Hindlimb muscle (tissue), 1 donor: ENCODE measurements around the gene CNIH3. TPM values are rescaled to one million over a fixed set of nuclear protein-coding genes. Genes with fewer than 3 reads are reported as not detected.

Source experiments
- DNase-seq: peaks from one replicate; pipeline ENCODE4 v3.0.0-alpha.2; 2013
- polyA plus RNA-seq: library from polyadenylated mRNA; unstranded; fragments of 120-200 nt; gene quantifications from one replicate; pipeline ENCODE4 v1.2.1, GENCODE V29; 2013; ENCODE audit not compliant: insufficient read length

The CNIH3 gene
- polyA plus RNA-seq, 1 donor, result 1.2 TPM

DNA sequence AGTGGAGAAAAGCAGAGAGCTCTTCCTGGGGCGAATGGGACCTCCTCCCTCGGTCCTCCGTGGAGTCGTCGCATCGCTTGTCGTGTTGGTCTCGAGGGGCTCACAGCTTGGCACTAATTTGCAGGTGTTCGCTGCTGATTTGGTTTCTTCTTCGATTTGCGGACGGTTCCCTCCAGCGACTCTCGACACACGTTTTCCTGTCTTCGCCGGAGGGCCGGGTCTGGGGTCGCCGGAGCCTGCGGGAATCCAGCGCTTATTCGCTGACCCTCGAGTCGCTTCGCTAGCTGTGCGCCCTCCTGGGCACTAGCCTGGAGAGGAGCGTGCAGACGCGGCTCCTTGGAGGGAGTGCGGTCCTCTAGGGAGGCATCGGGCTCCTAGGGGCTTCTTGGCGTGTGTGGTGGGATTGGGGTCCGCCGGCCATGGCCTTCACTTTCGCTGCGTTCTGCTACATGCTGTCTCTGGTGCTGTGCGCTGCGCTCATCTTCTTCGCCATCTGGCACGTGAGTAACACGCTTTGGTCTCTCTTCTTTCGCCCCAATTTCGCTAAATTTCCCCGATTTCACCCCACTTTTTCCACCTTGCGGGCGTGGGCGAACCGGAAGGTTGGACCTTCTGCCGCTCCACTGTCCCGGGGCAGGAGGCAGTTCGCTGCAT is 766 bp downstream of the CNIH3 start:
- no peak for DNase-seq

- no peak for DNase-seq
These were observed 1.6 kb downstream of the CNIH3 start for GRCh38 chr1:224617410-224618355.

- DNase-seq, result no peak
These were observed 3.1 kb downstream of the CNIH3 start for GRCh38 chr1:224619209-224619608.

DNA sequence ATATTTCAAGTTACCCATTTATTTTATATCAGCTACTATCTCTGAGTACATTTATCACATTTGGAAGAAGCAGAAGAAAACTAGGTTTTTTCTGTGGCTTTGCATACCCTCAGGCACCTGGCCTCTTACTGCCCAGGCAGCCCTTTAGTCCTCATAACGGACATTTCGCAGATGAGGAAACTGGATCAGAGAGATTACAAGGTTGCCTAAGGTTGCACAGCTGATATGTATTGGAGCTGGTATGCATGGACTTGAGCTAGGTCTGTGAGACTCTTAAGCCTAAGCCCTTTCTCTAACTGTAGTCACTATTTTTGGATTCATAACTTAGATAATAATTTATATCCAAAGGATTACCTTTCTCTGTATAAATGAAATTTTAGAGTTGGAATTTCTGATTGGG is 4.0 kb downstream of the CNIH3 start:
- no peak for DNase-seq

GRCh38 chr1:224621813-224622682 is 5.9 kb downstream of the CNIH3 start:
- DNase-seq, result no peak

DNA sequence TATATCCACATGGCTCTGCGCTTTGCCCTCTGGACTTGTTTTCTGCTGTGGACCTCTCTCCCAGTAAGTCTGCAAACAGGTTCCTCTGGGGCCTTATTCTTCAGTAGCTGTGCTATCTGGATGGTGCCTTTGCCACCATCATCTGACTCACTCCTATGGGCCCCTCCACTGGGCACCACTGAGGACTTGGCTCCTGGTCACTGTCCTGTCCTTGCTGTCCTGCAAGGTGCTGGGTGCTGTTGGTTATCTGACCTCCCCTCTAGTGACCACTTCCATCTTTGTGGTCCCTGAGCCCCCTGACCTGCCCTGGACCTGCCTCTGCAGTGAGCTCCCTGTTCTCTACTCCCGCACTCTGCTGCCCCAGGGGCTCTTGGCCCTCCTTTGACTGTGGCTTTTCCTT is 6.7 kb downstream of the CNIH3 start:
- no peak for DNase-seq

DNA sequence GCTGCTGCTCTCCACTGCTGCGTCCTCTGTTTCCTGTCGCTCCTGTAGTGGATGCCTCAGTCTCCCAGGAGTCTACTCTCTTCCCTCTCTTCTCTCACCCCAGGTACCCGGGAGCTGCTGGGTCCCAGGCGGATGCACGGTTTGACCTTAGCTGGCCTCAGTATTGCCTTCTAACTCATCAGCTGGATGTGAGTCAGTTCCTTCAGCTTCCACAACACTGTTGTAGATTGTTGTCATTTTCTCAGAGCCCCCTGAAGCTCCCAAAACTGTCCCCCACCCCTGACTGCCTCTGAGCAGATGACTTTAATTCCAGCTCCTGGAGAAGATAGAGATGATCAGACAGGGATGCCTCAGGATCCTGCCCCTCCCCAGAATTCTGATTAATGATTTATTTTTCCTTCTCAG is 7.2 kb downstream of the CNIH3 start:
- no peak for DNase-seq

DNA sequence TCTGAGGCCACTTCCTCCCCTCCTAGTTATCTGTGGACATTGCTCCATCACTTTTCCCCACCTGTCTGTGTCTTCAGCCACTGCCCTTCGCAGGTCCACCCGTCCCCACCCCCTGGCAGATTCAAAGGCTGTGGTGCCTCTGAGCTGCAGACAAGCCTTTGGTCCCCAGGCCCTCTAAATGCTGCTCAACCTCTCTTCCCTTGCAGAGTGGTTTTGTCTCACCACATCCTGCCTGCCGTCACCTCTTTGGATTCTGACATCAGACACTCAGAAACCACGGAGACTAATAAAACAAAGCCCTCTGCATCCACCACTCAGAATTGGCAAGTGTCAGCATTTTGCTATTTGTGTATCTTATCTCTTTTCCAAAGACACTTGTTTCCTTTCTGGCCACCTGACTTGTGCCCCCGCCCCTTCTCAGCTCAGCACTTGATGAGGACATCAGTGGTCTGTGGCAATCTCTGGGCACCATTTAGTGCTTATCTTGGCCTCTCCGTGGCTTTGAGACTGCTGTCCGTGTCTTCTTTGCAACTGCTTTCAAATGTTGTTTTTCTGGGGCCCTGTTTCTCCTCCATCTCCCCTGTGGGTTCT is 7.7 kb downstream of the CNIH3 start:
- DNase-seq, result no peak

DNA sequence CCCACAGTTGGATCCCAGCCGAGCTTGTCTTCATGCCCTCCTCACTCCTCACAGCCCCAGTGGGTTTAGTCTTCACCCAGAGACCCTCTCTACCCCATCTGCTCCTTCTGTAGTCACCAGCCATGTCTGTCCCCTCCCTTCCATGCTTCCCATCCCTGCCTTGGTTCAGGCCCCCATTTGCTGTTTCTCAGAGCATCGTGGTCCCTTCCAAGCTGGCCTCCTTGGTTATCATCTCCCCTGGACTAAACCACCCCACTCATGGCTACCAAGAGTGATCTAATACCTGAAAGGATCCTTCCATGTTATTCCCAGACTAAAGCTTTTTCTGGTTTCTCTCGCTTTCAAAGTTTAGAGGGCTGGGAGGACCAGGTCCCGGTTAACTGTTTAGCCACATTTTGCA is 8.3 kb downstream of the CNIH3 start:
- no peak for DNase-seq

GRCh38 chr1:224626042-224626441 is 9.9 kb downstream of the CNIH3 start:
- no peak for DNase-seq

DNA sequence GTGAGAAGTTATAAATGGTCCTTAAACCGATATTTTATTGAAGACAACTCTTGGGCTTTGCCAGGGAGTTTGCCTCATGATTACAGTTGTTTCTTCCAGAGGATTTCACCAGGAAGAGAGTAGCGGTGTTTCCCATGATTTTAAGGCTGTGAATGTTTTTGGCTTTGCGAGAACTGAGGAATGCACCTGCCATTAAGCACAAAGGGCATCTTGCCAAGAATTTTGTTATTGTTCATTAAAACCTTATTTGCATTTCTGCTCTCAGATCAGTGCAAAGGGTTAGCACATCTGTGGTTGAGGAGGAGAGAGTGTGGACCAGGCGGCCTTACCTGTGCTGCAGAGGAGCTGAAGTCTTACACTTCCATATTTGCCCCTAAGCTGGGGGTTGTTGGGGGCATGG is 13.8 kb downstream of the CNIH3 start:
- no peak for DNase-seq

- no peak for DNase-seq
These were observed 15.5 kb downstream of the CNIH3 start for GRCh38 chr1:224631462-224632115.

DNA sequence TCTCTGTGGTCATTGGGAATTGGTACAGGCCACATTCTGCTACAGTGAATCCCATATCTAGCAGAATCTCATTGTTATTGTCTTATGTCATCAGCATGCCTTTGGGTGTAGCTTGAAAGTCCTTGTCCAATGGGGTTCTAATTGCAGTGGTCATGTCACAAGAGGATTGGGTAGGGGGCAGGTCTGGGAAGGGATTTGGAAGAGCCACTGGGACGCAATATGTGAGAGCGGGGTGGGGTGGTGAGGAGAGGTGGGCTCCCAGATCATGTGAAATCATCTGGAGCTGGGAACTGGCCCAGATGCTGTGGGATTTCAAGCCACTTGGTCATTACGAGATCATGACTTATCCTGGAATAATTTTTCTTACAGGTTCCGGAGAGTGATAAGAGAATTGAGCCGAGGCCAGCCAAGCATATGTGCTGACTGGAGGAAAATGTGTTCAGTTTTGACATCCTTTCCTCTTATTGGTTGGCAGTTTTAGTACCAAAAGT is 16.3 kb downstream of the CNIH3 start:
- no peak for DNase-seq

DNA sequence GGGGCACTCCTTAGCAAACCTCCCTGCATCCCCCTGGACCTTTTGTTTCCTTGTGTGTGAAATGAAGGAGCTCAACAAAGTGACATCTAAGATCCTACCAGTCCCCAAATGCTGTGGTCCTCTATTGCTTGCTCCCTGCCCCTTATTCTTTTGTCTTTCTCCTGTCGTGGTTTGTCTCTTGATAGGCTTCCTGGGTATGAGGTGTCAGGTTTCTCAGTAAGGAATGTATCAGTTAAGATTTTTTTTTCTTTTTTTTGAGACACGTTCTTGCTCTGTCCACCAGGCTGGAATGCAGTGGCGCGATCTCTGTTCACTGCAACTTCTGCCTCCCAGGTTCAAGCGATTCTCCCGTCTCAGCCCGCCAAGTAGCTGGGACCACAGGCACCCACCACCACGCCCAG is 16.8 kb downstream of the CNIH3 start:
- no peak for DNase-seq

DNA sequence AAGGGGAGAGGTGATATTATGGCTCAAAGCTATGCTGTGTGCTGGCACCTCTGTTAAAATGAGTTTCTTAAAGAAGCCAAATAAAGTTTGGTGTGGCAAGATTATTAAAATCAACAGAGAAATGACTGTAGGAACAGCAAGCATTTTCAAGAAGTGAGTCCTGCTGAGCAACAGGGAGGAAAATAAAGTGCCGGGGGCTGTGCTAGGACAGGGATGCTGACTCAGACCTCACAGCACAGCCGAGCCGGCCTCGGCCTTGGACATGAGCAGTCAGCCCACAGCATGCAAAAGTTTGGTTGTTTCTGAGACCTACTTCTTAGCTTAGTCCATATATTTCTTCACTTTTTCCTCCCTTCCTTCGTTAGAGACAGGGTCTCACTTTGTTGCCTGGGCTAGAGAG is 19.2 kb downstream of the CNIH3 start:
- DNase-seq, result no peak

GRCh38 chr1:224637515-224637914 is 21.4 kb downstream of the CNIH3 start:
- DNase-seq, result no peak

GRCh38 chr1:224637936-224638335 is 21.8 kb downstream of the CNIH3 start:
- no peak for DNase-seq

DNA sequence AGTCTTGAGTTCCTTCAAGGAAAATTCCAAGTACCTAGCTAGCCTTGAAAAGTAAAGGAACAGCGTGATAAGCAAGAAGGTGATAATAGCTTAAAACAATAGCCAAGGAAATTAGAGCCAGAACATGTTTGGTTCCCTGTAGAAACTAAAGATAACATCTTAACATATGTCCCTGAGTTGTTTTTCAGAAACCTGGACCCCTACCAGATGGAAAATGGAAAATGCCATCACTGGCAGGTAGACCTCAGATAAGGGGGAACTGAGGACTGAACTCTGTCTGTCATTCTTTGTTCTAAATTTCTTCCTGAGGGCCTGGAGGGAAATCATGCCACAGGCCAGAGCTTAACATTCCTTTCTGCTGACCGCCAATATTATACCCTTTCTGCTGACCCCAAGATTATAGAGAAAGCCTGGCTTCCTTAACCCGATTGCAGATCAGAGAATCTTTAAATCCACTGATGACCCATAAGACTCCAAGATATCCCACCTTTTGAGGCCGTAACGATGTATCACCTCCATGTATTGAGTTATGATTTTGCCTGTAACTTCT is 23.4 kb downstream of the CNIH3 start:
- DNase-seq, result no peak

- no peak for DNase-seq
These were observed 23.9 kb downstream of the CNIH3 start for GRCh38 chr1:224640018-224640417.

- DNase-seq, result no peak
These were observed 24.5 kb downstream of the CNIH3 start for GRCh38 chr1:224640587-224640986.

DNA sequence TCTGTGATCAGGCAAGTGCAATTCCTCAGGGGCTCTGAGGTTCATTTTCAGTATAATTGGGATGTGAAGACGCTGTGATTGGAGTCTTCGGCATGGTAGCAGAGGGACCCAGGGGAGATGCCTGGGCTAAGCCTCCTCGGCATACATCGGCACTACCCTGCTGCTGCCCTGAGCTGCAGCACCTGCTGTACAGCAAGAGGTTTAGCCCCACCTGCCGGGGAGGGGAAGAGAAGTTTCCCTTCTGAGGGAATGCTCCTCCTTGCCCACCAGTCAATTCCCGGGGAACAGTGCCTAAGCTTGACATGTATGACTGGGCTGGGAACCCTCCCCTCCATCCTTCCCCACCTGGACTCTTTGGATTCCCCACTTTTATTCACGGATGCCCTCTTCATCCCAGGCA is 24.9 kb downstream of the CNIH3 start:
- no peak for DNase-seq

- DNase-seq, result no peak
These were observed 27.5 kb downstream of the CNIH3 start for GRCh38 chr1:224643653-224644052.
